ENCODE data around the gene GRAMD1A. TPM values are rescaled to one million over a fixed set of nuclear protein-coding genes. Genes with fewer than 3 reads are reported as not detected.

The GRAMD1A gene
- total and polyA plus RNA-seq, 2 of the 8 experiments (the other 6 are each of a cell fraction or from before 2014, with no cell fraction given), result 113 to 154 TPM

- TF ChIP-seq SP1 (IDR thresholded peaks at IDR 0.05; ENCODE audit: low read depth, low read length), result no peak
Observed at GRCh38 chr19:35048911-35049411, 48.8 kb downstream of the GRAMD1A start (continued).

Measured in H1 (cell line).